Activated CD4-positive, alpha-beta T cell treated with anti-CD3 and anti-CD28 coated beads, Interleukin-2, amount 50 U/mL, for 4 hours (primary cell): ENCODE measurements around the gene ZNF670.
A peak's percentile ranks its signal among the peaks of the same experiment; 100 is the strongest.
"Not testable (repeated sequence)": the region's sequence is repeated elsewhere in the genome, so short reads cannot be mapped to it uniquely, and the experiment has no call there.

ENCODE experiments used
- DNase-seq, 2 experiments: peaks; one replicate each; pipeline ENCODE4 v3.0.0-alpha.2; 2020

The ZNF670 gene

GRCh38 chr1:247078258-247079140 is at the start of gene ZNF670:
ZNF670 (minus strand) TSS chr1:247078811; CDS start chr1:247078596, 215 bp downstream.
- peak; percentile 81 to 83 for DNase-seq

GRCh38 chr1:247127519-247128282 is 49.1 kb upstream of the ZNF670 start:
- DNase-seq: not testable (repeated sequence)

GRCh38 chr1:247126601-247127000 is 48.0 kb upstream of the ZNF670 start:
- DNase-seq: not testable (repeated sequence)

GRCh38 chr1:247126166-247126565 is 47.6 kb upstream of the ZNF670 start:
- DNase-seq: not testable (repeated sequence)

- DNase-seq: no peak
Measured at GRCh38 chr1:247121382-247121781, 42.8 kb upstream of the ZNF670 start.

GRCh38 chr1:247120408-247120668 is 41.7 kb upstream of the ZNF670 start:
- not testable (repeated sequence) for DNase-seq

- no peak for DNase-seq
Measured at GRCh38 chr1:247119600-247120407, 41.2 kb upstream of the ZNF670 start.

GRCh38 chr1:247118946-247119446 is 40.4 kb upstream of the ZNF670 start:
- DNase-seq: peak in 1 of 2 experiments; percentile 16

- no peak for DNase-seq
Measured at GRCh38 chr1:247115545-247115944, 36.9 kb upstream of the ZNF670 start.

GRCh38 chr1:247115141-247115510 is 36.5 kb upstream of the ZNF670 start:
- no peak for DNase-seq

- DNase-seq: no peak
Measured at GRCh38 chr1:247114351-247115140, 35.9 kb upstream of the ZNF670 start.

GRCh38 chr1:247113733-247114271 is 35.2 kb upstream of the ZNF670 start:
- no peak for DNase-seq

- DNase-seq: no peak
Measured at GRCh38 chr1:247113094-247113497, 34.5 kb upstream of the ZNF670 start.

- no peak for DNase-seq
Measured at GRCh38 chr1:247112479-247112781, 33.8 kb upstream of the ZNF670 start.

GRCh38 chr1:247111700-247112478 is 33.3 kb upstream of the ZNF670 start:
- DNase-seq: no peak

- DNase-seq: no peak
Measured at GRCh38 chr1:247111259-247111699, 32.7 kb upstream of the ZNF670 start.

GRCh38 chr1:247110627-247111258 is 32.1 kb upstream of the ZNF670 start:
- DNase-seq: peak; percentile 22 to 39

- no peak for DNase-seq
Measured at GRCh38 chr1:247107694-247108093, 29.1 kb upstream of the ZNF670 start.

- DNase-seq: no peak
Measured at GRCh38 chr1:247105966-247106365, 27.4 kb upstream of the ZNF670 start.

GRCh38 chr1:247104965-247105364 is 26.4 kb upstream of the ZNF670 start:
- no peak for DNase-seq
